Colonic mucosa (tissue), 4 donors: ENCODE data around the gene PIK3R5. TPM values are rescaled to one million over a fixed set of nuclear protein-coding genes. Genes with fewer than 3 reads are reported as not detected.

Experiments used
- DNase-seq: peaks from one replicate; pipeline ENCODE4 v3.0.0-alpha.2; 2020
- H3K27ac ChIP-seq: fragments of 200-600 bp; one replicate; pipeline ENCODE4 v1.8.0; 2021
- H3K27me3 ChIP-seq: fragments of 200-600 bp; one replicate; pipeline ENCODE4 v1.8.0; 2021
- H3K36me3 ChIP-seq: fragments of 200-600 bp; one replicate; pipeline ENCODE4 v1.8.0; 2021
- H3K4me1 ChIP-seq: fragments of 200-600 bp; one replicate; pipeline ENCODE4 v1.8.0; 2021; ENCODE audit warnings: mild to moderate bottlenecking
- H3K4me3 ChIP-seq: fragments of 200-600 bp; one replicate; pipeline ENCODE4 v1.8.0; 2021
- H3K9ac ChIP-seq, 2 donors: one replicate each; pipeline ENCODE4 v1.7.0; 2013; ENCODE audit warnings: control low read depth in 2 of 2, low read depth in 2 of 2, low read length in 2 of 2
- H3K9me3 ChIP-seq: fragments of 200-600 bp; one replicate; pipeline ENCODE4 v1.8.0; 2021
- intact Hi-C: fragments of 100-400 bp; cut with DNase I; formaldehyde crosslinking; loops from one replicate; pipeline ENCODE4 v1.14.1; 2022
- total RNA-seq, 2 donors: library from RNA; stranded (reverse); fragmentation: NEBNext Ultra II Directional in 1 of 2; extraction: Animal tissue kit (Norgen Biotek cat#: 25700) in 1 of 2; gene quantifications; one replicate each; pipeline ENCODE4 v1.2.1, GENCODE V29; 2021
- TF ChIP-seq, protein P1 (sequence below): fragments of 200-600 bp; IDR thresholded peaks from one replicate; pipeline ENCODE4 v1.8.0; 2022; ENCODE audit warnings: antibody characterized with exemption, mild to moderate bottlenecking
- donor health status: healthy.
- donor health status: DM: no; HTN: no; CAD: no.
- donor health status: DM: no; HTN: no; CAD: no.

The PIK3R5 gene
- total RNA-seq, 2 donors from 2014 or later: 2.2 to 2.5 TPM

DNA sequence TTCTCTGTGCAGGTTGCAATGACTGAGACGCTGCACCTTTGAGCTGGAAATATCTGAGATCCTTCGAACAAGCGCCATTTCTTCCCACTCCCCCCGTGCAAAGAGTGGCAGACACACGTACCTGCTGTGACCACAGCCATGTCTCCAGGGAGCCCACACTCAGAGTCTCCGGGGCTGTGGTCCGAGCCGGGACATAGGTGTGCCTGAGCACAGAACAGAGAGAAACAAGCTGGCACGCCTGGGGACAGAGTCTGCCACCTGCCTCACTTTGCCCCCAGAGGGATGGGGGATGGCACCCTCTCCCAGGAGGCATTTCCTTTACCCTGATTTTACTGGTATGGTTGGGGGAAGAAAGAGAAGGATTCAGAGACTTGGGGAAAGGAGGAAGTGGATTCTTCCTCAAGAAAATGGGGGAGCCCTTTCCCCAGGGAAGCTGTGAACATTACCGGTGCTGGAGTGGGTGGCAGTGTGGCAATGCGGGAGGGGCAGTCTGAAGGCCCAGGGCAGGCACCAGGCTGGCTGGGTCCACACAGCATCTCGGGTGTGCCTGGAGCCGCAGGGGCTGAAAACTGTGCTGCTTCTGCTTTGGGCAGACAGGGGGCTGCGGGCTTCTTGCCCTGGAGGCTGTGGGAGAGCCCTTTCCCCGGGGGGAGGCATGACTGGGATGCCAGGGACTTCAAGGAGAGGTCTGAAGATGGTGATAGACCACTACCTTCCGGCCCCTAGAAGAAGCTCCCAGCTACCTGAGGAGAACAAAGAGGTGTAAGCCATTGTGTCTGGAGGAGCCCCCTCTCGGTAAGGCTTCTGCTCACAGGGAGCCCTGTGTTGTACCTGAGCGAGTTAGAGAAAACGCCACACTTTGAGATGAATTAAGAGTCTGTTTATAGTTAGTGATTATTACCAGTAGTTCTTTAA, 91.4 kb downstream of the PIK3R5 start:
- H3K27me3 ChIP-seq: no peaks in the 10 kb centered on the region
- no peak overlapping the region for H3K27ac ChIP-seq
- H3K4me3 ChIP-seq: no peak overlapping the region
- TF ChIP-seq, protein P1, sequence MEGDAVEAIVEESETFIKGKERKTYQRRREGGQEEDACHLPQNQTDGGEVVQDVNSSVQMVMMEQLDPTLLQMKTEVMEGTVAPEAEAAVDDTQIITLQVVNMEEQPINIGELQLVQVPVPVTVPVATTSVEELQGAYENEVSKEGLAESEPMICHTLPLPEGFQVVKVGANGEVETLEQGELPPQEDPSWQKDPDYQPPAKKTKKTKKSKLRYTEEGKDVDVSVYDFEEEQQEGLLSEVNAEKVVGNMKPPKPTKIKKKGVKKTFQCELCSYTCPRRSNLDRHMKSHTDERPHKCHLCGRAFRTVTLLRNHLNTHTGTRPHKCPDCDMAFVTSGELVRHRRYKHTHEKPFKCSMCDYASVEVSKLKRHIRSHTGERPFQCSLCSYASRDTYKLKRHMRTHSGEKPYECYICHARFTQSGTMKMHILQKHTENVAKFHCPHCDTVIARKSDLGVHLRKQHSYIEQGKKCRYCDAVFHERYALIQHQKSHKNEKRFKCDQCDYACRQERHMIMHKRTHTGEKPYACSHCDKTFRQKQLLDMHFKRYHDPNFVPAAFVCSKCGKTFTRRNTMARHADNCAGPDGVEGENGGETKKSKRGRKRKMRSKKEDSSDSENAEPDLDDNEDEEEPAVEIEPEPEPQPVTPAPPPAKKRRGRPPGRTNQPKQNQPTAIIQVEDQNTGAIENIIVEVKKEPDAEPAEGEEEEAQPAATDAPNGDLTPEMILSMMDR: no peak
- no peak overlapping the region for H3K9ac ChIP-seq
- no peaks in the 10 kb centered on the region for H3K36me3 ChIP-seq
- no peaks in the 10 kb centered on the region for H3K9me3 ChIP-seq
- intact Hi-C loops: no loop called here
- no peak for DNase-seq
- H3K4me1 ChIP-seq: no peaks in the 10 kb centered on the region

DNA sequence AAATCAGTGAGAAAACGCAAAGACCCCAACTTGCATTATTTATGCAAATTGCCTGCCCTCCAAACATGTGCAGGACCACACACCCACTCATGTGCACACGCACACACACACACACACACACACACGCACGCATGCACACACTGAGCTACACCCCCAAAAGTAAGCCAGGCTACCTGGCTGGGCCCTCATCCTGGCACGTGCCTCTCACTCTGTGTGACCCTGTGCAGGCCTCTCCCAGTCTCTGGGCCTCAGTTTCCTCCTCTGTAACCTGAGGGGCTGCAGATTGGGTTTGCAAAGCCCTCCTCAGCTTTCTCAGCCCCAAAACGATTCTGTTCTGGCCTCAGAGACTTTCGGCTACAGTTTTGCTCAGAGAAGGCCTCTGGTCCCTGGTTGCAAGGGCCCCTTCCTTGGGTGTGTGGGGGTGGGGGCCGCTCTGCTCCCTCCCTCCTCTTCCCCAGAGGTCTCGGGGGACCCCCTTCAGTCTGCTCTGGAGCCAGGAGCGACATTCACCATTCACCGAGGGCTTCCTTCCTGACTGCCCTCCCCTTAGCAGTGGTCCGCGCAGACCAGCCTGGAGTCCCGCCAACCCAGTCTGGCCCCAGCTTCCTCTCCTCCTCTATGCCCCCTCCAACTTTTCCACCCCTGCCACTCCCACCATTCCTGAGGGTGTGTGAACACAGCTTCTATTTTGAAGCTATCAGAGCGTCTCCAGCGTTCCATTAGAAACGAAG, 92.6 kb downstream of the PIK3R5 start:
- Histone ChIP-seq H3K36me3 (no peaks in the 10 kb centered on the region), H3K4me1 (no peaks in the 10 kb centered on the region), H3K9ac (no peak overlapping the region), H3K4me3 (no peak overlapping the region), H3K27me3 (no peaks in the 10 kb centered on the region), H3K27ac (no peak overlapping the region), H3K9me3 (no peaks in the 10 kb centered on the region)
- TF ChIP-seq, protein P1: no peak
- DNase-seq: no peak
- intact Hi-C loops: no loop called here

DNA sequence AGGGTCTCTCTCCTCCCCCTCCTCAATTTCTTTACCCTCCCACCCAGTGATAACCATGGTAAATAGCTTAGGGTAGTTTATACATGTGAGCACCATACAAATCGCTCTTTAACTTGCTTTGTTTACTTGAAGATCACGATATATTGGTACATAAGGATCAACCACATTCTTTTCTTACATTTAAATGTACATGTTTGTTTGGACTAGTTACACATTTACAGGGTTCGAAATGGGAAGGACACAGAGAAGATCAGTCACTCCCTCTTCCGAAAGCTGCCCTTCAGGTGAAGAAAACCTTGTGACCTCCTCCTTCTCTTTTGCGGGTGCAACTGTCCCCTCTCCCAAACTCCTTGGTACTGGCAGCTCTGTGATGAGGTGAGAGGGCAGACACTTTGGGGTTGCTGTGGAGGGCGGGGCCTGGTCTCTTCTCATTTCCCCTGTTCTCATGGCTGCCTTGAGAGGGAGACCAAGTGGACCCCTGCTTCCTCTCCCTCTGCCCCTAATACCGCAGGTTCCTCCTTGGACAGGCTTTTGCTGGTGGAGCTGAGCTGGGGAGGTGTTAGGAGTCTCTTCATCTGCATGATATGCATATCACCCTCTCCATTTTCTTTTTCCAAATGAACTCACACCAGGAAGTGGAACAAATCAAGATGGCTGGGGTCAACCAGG, 93.3 kb downstream of the PIK3R5 start:
- Histone ChIP-seq H3K27me3 (no peaks in the 10 kb centered on the region), H3K9me3 (no peaks in the 10 kb centered on the region), H3K36me3 (no peaks in the 10 kb centered on the region), H3K4me3 (no peak overlapping the region), H3K27ac (no peak overlapping the region), H3K4me1 (no peaks in the 10 kb centered on the region), H3K9ac (no peak overlapping the region)
- TF ChIP-seq, protein P1: no peak
- intact Hi-C loops: no loop called here
- no peak for DNase-seq

DNA sequence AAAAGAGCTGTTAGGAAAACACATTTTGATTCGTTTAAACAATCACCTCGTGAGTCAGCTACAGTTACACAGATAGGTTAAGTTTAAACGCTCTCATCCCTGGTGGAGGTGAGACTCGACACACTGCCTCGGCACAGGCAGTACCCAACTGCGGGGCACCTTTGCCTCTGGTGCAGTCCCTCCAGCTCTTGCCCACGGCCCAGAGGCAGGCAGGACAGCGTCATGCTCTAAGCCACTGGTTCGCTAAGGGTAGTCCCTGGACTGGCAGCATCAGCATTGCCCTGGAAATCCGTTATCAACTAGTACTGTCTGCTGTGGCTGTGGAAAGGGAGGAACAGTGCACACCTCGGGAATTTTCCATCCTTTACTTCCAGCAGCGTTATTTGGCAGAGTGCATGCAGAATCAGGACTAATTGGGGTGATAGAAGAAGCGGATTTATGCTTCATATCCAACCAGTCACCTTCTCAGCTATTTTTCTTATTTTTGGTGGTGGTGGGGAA, 94.4 kb downstream of the PIK3R5 start:
- H3K27me3 ChIP-seq: no peaks in the 10 kb centered on the region
- TF ChIP-seq, protein P1: no peak
- H3K9me3 ChIP-seq: no peaks in the 10 kb centered on the region
- H3K4me3 ChIP-seq: no peak overlapping the region
- H3K4me1 ChIP-seq: no peaks in the 10 kb centered on the region
- no peak for DNase-seq
- H3K9ac ChIP-seq: no peak overlapping the region
- no peak overlapping the region for H3K27ac ChIP-seq
- intact Hi-C loops: no loop called here
- no peaks in the 10 kb centered on the region for H3K36me3 ChIP-seq

DNA sequence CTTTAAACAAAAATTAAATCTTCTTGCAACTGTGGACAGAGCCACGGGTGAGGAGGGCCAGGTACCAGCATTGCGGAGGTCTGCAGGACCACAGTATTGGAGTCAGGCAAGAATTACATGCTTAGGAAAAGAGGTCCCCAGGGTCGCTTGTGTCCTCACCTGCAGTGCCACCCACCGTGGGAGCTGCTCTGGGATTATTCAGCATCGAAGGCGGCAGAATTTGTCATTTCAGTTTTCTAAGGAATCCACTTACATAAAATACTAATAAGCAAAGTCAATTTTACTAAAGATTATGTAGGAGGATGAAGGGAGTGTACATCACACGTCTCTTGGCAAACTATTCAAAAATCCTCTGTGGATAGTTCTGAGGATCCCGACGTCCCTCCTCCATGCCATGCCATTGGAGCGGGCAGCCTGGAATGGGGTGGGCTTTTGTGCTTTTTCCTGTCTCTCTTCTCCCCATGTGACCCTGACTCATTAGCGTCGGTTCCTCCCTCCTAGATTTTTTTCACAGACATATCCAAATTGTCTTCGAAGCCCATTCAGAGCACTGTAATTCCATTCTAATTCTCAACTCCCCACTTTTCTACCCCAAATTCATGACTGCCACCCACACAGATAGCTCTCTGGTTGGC, 95.0 kb downstream of the PIK3R5 start:
- Histone ChIP-seq H3K4me3 (no peak overlapping the region), H3K9me3 (no peaks in the 10 kb centered on the region), H3K4me1 (no peaks in the 10 kb centered on the region), H3K36me3 (no peaks in the 10 kb centered on the region), H3K27me3 (no peaks in the 10 kb centered on the region), H3K9ac (no peak overlapping the region), H3K27ac (no peak overlapping the region)
- TF ChIP-seq, protein P1: no peak
- intact Hi-C loops: no loop called here
- no peak for DNase-seq
